SK-N-SH treated with all-trans-retinoic acid at 6 μM for 48 hours (cell line): ENCODE measurements around the gene AAMDC.

Experiments
- ARNTL ChIP-seq: fragments of 450-650 bp; formaldehyde crosslinking; IDR thresholded peaks from 2 replicates; pipeline ENCODE4 v1.5.0; 2020; ENCODE audit warnings: low read depth, mild to moderate bottlenecking, moderate library complexity, borderline replicate concordance
- RARB ChIP-seq: fragments of 250-450 bp; sonication (Bioruptor Pico); IDR thresholded peaks from 2 replicates; pipeline ENCODE4 v1.8.0; 2021; ENCODE audit warnings: mild to moderate bottlenecking, moderate library complexity
- ZFP3 ChIP-seq: fragments of 250-450 bp; sonication (Bioruptor Pico); IDR thresholded peaks from 2 replicates; pipeline ENCODE4 v1.5.0; 2020; ENCODE audit warnings: mild to moderate bottlenecking, moderate library complexity
- ZFP30 ChIP-seq: fragments of 450-650 bp; formaldehyde crosslinking; IDR thresholded peaks from 2 replicates; pipeline ENCODE4 v1.5.0; 2022; ENCODE audit warnings: mild to moderate bottlenecking, moderate library complexity
- TF ChIP-seq, protein P1 (sequence below): fragments of 250-450 bp; sonication (Bioruptor Pico); IDR thresholded peaks from 2 replicates; pipeline ENCODE4 v1.8.0; 2020; ENCODE audit warnings: mild to moderate bottlenecking, moderate library complexity, borderline replicate concordance
- TF ChIP-seq, protein P2 (sequence below): fragments of 250-450 bp; sonication (Bioruptor Pico); IDR thresholded peaks from 2 replicates; pipeline ENCODE4 v1.5.1; 2020; ENCODE audit warnings: low read depth, mild to moderate bottlenecking, moderate library complexity

DNA sequence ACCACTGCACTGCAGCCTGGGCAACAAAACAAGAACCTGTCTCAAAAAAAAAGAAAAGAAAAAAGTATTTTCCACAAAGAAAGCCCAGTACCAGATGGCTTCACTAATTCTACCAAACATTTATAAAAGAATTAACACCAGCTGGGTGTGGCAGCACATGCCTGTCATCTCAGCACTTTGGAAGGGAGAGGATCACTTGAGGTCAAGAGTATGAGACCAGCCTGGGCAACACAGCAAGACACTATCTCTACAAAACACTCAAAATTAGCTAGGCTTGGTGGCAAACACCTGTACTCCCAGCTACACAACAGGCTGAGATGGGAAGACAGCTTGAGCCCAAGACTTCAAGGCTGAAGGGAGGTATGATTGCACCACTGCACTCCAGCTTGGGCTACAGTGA lies 20.5 kb upstream of the AAMDC start:
- TF ChIP-seq RARB (CRISPR knock-in tag), result no peak
- TF ChIP-seq ZFP30 (CRISPR knock-in tag), result no peak
- TF ChIP-seq, protein P1, sequence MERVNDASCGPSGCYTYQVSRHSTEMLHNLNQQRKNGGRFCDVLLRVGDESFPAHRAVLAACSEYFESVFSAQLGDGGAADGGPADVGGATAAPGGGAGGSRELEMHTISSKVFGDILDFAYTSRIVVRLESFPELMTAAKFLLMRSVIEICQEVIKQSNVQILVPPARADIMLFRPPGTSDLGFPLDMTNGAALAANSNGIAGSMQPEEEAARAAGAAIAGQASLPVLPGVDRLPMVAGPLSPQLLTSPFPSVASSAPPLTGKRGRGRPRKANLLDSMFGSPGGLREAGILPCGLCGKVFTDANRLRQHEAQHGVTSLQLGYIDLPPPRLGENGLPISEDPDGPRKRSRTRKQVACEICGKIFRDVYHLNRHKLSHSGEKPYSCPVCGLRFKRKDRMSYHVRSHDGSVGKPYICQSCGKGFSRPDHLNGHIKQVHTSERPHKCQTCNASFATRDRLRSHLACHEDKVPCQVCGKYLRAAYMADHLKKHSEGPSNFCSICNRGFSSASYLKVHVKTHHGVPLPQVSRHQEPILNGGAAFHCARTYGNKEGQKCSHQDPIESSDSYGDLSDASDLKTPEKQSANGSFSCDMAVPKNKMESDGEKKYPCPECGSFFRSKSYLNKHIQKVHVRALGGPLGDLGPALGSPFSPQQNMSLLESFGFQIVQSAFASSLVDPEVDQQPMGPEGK (CRISPR knock-in tag), result no peak
- TF ChIP-seq ARNTL, result no peak
- no peak for TF ChIP-seq ZFP3 (CRISPR knock-in tag)
- TF ChIP-seq, protein P2, sequence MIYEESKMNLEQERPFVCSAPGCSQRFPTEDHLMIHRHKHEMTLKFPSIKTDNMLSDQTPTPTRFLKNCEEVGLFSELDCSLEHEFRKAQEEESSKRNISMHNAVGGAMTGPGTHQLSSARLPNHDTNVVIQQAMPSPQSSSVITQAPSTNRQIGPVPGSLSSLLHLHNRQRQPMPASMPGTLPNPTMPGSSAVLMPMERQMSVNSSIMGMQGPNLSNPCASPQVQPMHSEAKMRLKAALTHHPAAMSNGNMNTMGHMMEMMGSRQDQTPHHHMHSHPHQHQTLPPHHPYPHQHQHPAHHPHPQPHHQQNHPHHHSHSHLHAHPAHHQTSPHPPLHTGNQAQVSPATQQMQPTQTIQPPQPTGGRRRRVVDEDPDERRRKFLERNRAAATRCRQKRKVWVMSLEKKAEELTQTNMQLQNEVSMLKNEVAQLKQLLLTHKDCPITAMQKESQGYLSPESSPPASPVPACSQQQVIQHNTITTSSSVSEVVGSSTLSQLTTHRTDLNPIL (CRISPR knock-in tag), result no peak
